Transverse colon (tissue), 3 donors: ENCODE results near the gene PRKAG1.

Source experiments
- EP300 ChIP-seq: sonication (generic); formaldehyde crosslinking; IDR thresholded peaks from one replicate; pipeline ENCODE4 v1.6.1; 2017; ENCODE audit warnings: antibody characterized with exemption, low read depth
- TF ChIP-seq, protein P1 (sequence below), 5 experiments: fragments of 200-600 bp in 3 of 5; fragments of 450-650 bp in 2 of 5; sonication (generic) in 3 of 5; IDR thresholded peaks; 1 replicate in 2 of 5; 2 replicates in 3 of 5; pipeline ENCODE4 v1.5.1; 2016 to 2017; ENCODE audit warnings: antibody characterized with exemption in 5 of 5, inconsistent platforms in 3 of 5, mild to moderate bottlenecking in 2 of 5, moderate library complexity in 1 of 5

- no peak for TF ChIP-seq EP300
- TF ChIP-seq, protein P1, sequence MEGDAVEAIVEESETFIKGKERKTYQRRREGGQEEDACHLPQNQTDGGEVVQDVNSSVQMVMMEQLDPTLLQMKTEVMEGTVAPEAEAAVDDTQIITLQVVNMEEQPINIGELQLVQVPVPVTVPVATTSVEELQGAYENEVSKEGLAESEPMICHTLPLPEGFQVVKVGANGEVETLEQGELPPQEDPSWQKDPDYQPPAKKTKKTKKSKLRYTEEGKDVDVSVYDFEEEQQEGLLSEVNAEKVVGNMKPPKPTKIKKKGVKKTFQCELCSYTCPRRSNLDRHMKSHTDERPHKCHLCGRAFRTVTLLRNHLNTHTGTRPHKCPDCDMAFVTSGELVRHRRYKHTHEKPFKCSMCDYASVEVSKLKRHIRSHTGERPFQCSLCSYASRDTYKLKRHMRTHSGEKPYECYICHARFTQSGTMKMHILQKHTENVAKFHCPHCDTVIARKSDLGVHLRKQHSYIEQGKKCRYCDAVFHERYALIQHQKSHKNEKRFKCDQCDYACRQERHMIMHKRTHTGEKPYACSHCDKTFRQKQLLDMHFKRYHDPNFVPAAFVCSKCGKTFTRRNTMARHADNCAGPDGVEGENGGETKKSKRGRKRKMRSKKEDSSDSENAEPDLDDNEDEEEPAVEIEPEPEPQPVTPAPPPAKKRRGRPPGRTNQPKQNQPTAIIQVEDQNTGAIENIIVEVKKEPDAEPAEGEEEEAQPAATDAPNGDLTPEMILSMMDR (IDR thresholded peaks at IDR 0.05): peak; percentile 64 to 74 (median 69)
Measured at GRCh38 chr12:48996794-48997718, 21.5 kb downstream of the PRKAG1 start.
